GM18499 (cell line): ENCODE measurements around the gene RPL3.

Experiments used
- ATAC-seq: cut with Tn5 transposase; IDR thresholded peaks from one replicate; pipeline ENCODE4 v1.9.1; 2021; ENCODE audit warnings: moderate number of reproducible peaks; ENCODE audit not compliant: insufficient read depth, unreplicated experiment

The RPL3 gene

DNA sequence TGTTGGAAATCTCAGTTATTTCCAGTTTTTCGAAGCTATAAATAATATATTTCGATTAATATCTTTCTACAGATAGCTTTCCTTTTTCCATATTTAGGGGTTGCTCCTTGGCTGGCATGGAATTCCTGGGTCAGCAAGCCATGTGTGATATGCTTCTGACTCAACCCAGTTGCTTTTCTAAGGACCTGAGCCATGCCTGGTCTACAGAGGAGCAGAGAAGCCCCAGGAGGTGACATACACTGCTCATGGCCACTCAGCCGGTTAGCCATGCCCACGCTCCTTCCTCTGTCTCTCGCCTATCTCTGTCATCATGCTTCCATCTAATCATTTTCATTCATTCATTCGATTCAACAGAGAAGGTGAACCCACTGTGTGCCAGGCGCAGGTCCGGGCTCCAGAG is 51.4 kb downstream of the RPL3 start:
- no peak for ATAC-seq

DNA sequence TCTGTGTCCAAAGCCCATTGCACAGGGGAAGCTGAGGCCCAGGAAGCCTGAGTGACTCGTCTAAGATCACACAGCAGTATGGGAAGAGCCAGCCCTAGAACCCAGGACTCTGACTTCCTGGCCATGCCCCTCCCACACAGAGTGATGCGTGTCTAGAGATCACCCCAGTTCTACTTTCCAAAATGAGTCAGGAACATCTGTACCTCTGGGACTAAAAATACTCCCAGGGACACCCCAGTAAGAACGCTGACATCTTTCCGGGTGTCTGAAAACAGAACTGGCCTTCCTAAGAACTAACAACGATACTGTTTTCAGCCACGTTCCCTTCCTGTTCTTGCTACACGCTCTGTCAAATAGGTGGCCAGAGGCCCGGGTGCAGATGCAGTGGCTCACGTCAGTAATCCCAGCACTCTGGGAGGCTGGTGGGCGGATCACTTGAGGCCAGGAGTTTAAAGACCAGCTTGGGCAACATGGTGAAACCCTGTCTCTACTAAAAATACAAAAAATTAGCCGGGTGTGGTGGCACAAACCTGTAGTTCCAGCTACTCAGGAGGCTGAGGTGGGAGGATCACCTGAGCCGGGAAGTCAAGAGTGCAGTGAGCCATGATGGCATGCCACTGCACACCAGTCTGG is 52.9 kb downstream of the RPL3 start:
- ATAC-seq: peak; percentile 69

- ATAC-seq: no peak
These were observed 54.1 kb downstream of the RPL3 start for GRCh38 chr22:39265143-39265886.

DNA sequence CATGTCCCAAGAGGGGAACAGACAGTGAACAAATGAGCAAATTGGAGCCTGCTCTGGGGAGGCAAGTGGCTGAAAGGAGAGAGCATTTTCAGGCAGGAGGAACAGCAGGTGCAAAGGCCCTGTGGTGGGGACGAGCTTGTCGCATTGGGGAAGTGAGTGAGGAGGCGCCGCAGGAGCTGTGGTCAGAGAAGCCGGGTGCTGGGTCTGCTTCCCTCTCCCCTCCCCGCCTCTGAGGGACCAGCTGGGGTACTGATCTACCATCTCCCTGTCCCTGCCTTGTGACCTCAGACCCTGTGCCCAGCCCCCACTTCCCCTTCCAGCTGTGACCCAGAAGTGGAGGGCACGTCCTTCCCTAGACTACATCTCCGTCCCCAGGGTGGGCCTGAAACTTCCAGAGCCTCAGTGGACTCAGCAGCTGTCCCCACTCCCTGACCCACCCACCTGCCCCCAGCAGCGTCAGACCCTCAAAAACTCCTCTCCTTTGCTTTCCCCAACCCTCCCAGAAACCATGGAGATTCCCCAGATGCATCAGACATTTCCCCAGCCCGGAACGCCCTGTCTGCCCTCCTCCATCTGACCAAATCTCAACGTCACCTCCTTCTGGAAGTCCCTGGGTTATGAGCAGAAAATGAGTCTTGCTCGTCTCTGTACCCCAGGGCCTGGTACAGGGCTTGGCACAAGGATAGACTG is 54.9 kb downstream of the RPL3 start:
- no peak for ATAC-seq

DNA sequence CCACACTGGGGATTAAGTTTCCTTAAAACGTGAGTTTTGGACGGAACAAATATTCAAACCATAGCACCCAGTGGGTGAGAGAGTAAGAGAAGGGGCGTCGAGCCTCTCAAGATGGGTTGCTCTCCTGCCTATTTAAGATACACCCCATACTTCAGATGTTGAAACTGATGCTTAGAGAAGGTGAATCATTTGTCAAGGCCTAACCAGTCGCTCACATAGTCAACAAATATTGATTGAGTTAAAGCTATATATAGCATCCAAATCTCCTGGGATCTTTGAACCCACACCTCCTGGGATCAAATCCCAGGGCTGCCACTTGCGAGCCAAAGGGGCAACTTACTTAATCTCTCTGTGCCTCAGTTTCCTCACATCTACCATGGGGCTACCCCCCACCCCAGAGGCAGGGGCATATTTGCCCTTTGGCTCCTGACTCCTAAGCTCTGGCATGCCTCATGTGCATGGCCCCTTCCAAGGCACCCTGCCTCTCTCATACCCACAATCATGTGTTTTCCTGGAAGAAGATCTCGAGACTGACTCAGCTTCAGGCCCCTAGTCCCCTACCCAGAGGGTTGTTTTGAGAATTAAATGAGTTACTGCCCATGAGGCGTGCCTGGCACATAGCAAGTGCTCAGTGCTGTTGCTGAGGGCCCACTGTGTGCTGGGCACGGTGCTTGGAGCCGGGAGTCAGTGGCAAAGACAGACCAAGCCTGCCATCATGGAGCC is 55.6 kb downstream of the RPL3 start:
- no peak for ATAC-seq
